Measurements from ENCODE around the gene MRTFB.

DNA sequence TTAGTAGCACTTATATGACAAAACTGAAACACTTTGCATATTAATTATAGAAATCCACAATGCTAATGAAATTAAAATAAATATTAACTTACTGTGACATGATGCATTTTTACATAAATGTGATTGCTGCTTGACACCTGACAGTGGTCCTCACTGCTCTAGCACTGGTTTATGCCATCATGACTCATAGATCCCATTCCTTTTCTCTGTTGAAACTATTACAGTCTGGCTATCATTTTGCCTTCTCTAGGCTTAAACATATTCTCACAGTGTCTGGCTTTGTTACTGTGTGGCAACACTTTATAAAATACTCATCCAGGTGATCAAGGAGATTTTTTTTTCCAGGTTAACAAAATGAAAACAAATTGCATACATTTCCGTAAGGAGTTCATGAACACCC is 108.0 kb downstream of the MRTFB start:
- TF ChIP-seq CTCF (conservative IDR thresholded peaks at IDR 0.05; ENCODE audit: low read depth, low read length) (no peak), EZH2 (IDR thresholded peaks at IDR 0.05; ENCODE audit: low read length, unreplicated experiment) (no peak), EZH2phosphoT487 (IDR thresholded peaks at IDR 0.05; ENCODE audit: borderline replicate concordance, low read length) (no peak)
